A549 treated with GW870086 at 1 μM for 4 hours (cell line): Measurements from ENCODE around the gene CAPN11. TPM values are rescaled to one million over a fixed set of nuclear protein-coding genes. Genes with fewer than 3 reads are reported as not detected.

Experiments
- total RNA-seq: library from RNA; stranded (reverse); fragments of 200-300 nt; extraction: Qiagen RNA extraction; gene quantifications from 5 replicates; pipeline ENCODE4 v1.2.3, GENCODE V29; 2022; ENCODE audit warnings: low read depth

Gene CAPN11
- 0.09 TPM in 1 of 5 replicates, not detected in the others for total RNA-seq

GRCh38 chr6:44158770-44159228, at the start of gene CAPN11:
Gene CAPN11 (plus strand): TSS chr6:44158820. CDS start chr6:44158849, 29 bp downstream.

GRCh38 chr6:44127186-44128019, 31.2 kb upstream of the CAPN11 start, which contains the start of the genes MRPL14 and TMEM63B:
Gene MRPL14 (minus strand): TSS chr6:44127452. CDS start chr6:44116611, 10,841 bp downstream.
Gene TMEM63B (plus strand): TSS chr6:44127554. CDS start chr6:44134585, 7,031 bp downstream.

GRCh38 chr6:44216677-44217331, 58.2 kb downstream of the CAPN11 start, which contains the start of gene MYMX:
Gene MYMX (plus strand): TSS chr6:44216926. CDS start chr6:44217472, 546 bp downstream.

GRCh38 chr6:44223319-44224028, 64.9 kb downstream of the CAPN11 start, which contains the start of gene SLC29A1:
Gene SLC29A1 (plus strand): TSS chr6:44223595. CDS start chr6:44227314, 3,719 bp downstream.

Other genes starting within 250 kb of the CAPN11 start
- gene MRPL14, start 31.4 kb upstream of the CAPN11 start, total RNA-seq, result 58.9 to 79.1 TPM (median 65.8 TPM) in 5 replicates
- 12.9 to 16.4 TPM (median 15.4 TPM) in 5 replicates for gene TMEM63B, start 31.3 kb upstream of the CAPN11 start, total RNA-seq
- gene MYMX, start 58.1 kb downstream of the CAPN11 start, total RNA-seq, result not detected in 5 replicates
- gene SLC29A1, start 64.8 kb downstream of the CAPN11 start, total RNA-seq, result 39.8 to 53.4 TPM (median 47.2 TPM) in 5 replicates
- 1,114 to 1,282 TPM (median 1,178 TPM) in 5 replicates for gene HSP90AB1, start 88.3 kb downstream of the CAPN11 start, total RNA-seq
- 52.4 to 67.0 TPM (median 66.4 TPM) in 5 replicates for gene SLC35B2, start 98.7 kb downstream of the CAPN11 start, total RNA-seq
- 6.6 to 9.7 TPM (median 8.5 TPM) in 5 replicates for gene NFKBIE, start 106.7 kb downstream of the CAPN11 start, total RNA-seq
- gene TMEM151B, start 111.6 kb downstream of the CAPN11 start, total RNA-seq, result 0.06 to 0.08 TPM (median 0.07 TPM) in 4 of 5 replicates, not detected in the other
- gene AARS2, start 154.5 kb downstream of the CAPN11 start, total RNA-seq, result 5.8 to 7.6 TPM (median 6.8 TPM) in 5 replicates
- not detected in 5 replicates for gene SPATS1, start 183.8 kb downstream of the CAPN11 start, total RNA-seq
- gene CDC5L, start 228.9 kb downstream of the CAPN11 start, total RNA-seq, result 11.5 to 16.3 TPM (median 12.7 TPM) in 5 replicates